ENCODE results near the gene INSC. TPM values are rescaled to one million over a fixed set of nuclear protein-coding genes. Genes with fewer than 3 reads are reported as not detected.

Gene INSC
- total RNA-seq, 1 experiment from 2014 or later, result 0.17 TPM

- Histone ChIP-seq H3K27me3 (ENCODE audit: insufficient read depth, low read length) (no peaks in the 10 kb centered on the region), H3K9me3 (ENCODE audit: control insufficient read depth in 1 of 2, insufficient read depth in 1 of 2, low read depth in 1 of 2, low read length in 2 of 2) (no peaks in the 10 kb centered on the region), H3K36me3 (ENCODE audit: control insufficient read depth in 1 of 2, insufficient read depth in 2 of 2, low read length in 2 of 2) (no peaks in the 10 kb centered on the region), H3K79me2 (ENCODE audit: insufficient read depth, low read length) (no peaks in the 10 kb centered on the region), H4K20me1 (ENCODE audit: insufficient read depth) (no peaks in the 10 kb centered on the region), H3K9ac (ENCODE audit: low read length) (no peak overlapping the region), H2AFZ (ENCODE audit: low read depth, low read length, poor library complexity, severe bottlenecking) (no peak overlapping the region), H3K4me2 (ENCODE audit: low read length) (no peak overlapping the region), H3K9me2 (ENCODE audit: insufficient read depth) (no peaks in the 10 kb centered on the region), H3K4me3 (replicated peaks in 1 of 2; ENCODE audit: low read depth in 1 of 2, low read length in 2 of 2) (no peak overlapping the region), H3K4me1 (ENCODE audit: control insufficient read depth in 1 of 2, insufficient read depth in 2 of 2, low read length in 2 of 2) (no peaks in the 10 kb centered on the region), H3K27ac (ENCODE audit: low read depth, low read length) (no peak overlapping the region)
- CTCF ChIA-PET, result no interaction called here
- DNase-seq (ENCODE audit: low read depth, low spot score) (no peak), ATAC-seq (no peak)
- RAD21 ChIA-PET (ENCODE audit: low non-redundant PET in 1 of 2, low total read pairs in 2 of 2, uncharacterized antibody in 2 of 2, unreplicated experiment in 2 of 2), result no interaction called here
- TF ChIP-seq SIN3A (IDR thresholded peaks at IDR 0.05; ENCODE audit: low read depth) (no peak), CTCF (IDR thresholded peaks at IDR 0.05 in 2 of 3, conservative IDR thresholded peaks at IDR 0.05 in 1 of 3; ENCODE audit: borderline replicate concordance in 1 of 3, insufficient read depth in 1 of 3, low read depth in 2 of 3, low read length in 2 of 3) (no peak), ELF1 (IDR thresholded peaks at IDR 0.05; ENCODE audit: borderline replicate concordance, low read depth) (no peak), POLR2AphosphoS5 (IDR thresholded peaks at IDR 0.05; ENCODE audit: low read depth, low read length) (no peak), FOSL1 (IDR thresholded peaks at IDR 0.05; ENCODE audit: low read depth) (no peak), YY1 (IDR thresholded peaks at IDR 0.05; ENCODE audit: extremely low read depth, insufficient replicate concordance, low read depth, low read length) (no peak), EZH2 (IDR thresholded peaks at IDR 0.05) (no peak), TCF7L2 (IDR thresholded peaks at IDR 0.05; ENCODE audit: borderline replicate concordance, extremely low read depth, insufficient read depth, insufficient read length) (no peak), SP1 (IDR thresholded peaks at IDR 0.05; ENCODE audit: low read depth) (no peak), EGR1 (IDR thresholded peaks at IDR 0.05; ENCODE audit: low read depth) (no peak), RAD21 (IDR thresholded peaks at IDR 0.05; ENCODE audit: low read depth) (no peak), POLR2A (IDR thresholded peaks at IDR 0.05; ENCODE audit: borderline replicate concordance, extremely low read depth, insufficient read depth, insufficient read length) (no peak), MAX (IDR thresholded peaks at IDR 0.05) (no peak), SRF (IDR thresholded peaks at IDR 0.05; ENCODE audit: low read depth) (no peak), CBX3 (IDR thresholded peaks at IDR 0.05; ENCODE audit: low read depth) (no peak), ZFX (IDR thresholded peaks at IDR 0.05) (no peak)
- intact Hi-C loops (cut with micrococcal nuclease), result no loop called here
- POLR2A ChIA-PET, result no interaction called here
- BruUV-seq (replicated peaks), result no TSS peak
Observed at GRCh38 chr11:15233371-15234165, 118.8 kb downstream of the INSC start.

Data from HCT116 (cell line).